K562 (cell line): ENCODE data around the gene DGKB. TPM values are rescaled to one million over a fixed set of nuclear protein-coding genes. Genes with fewer than 3 reads are reported as not detected.

ENCODE experiments used
- ATAC-seq: fragments of 200-7000 bp; cut with Tn5 transposase; 3 replicates; pipeline ENCODE4 v1.9.1; 2020; ENCODE audit warnings: moderate library complexity
- BruUV-seq: library from RNA; stranded (reverse); fragments of 400-500 nt; replicated peaks from 2 replicates; lab custom pipeline; 2021; lab: Mats Ljungman, UMichigan
- CTCF ChIA-PET: fragments of 300-600 bp; formaldehyde crosslinking; extraction: SDS; loops from one replicate; lab custom pipeline; 2021; ENCODE audit warnings: low intra/inter-chr PET ratio; lab: Yijun Ruan, JAX
- POLR2A ChIA-PET: fragments of 300-600, 350-650 bp; sonication (Branson Sonifier 250); formaldehyde crosslinking; extraction: SDS; loops from one replicate; lab custom pipeline; 2021; ENCODE audit warnings: antibody characterized with exemption, inconsistent platforms; lab: Yijun Ruan, JAX
- DNase-seq, 4 experiments: peaks; one replicate each; pipeline versions ENCODE4 v3.0.0 to v3.0.0-alpha.2; 2011 to 2018; ENCODE audit warnings: low spot score in 3 of 4, mixed read lengths in 3 of 4; ENCODE audit errors: extremely low read depth in 1 of 4
- FAIRE-seq: peaks from 2 replicates; lab custom pipeline; 2011; peaks lifted over from hg19 to GRCh38; lab: Jason Lieb, UNC
- H2AFZ ChIP-seq: 2 replicates; pipeline ENCODE4 v1.6.0; 2011; ENCODE audit warnings: low read depth, low read length, control low read depth, inconsistent platforms
- H3K27ac ChIP-seq: fragments of 200-600 bp; 3 replicates; pipeline ENCODE4 v1.8.0; 2011; ENCODE audit warnings: low read depth, mild to moderate bottlenecking, control low read depth, inconsistent platforms, low read length, moderate library complexity, mixed read lengths; ENCODE audit errors: extremely low read depth
- H3K27me3 ChIP-seq, 2 experiments: fragments of 300-600 bp in 1 of 2; 2 replicates in 1 of 2; 3 replicates in 1 of 2; pipeline versions ENCODE4 v1.6.0 to v1.8.0; 2011; ENCODE audit warnings: inconsistent platforms in 2 of 2, low read length in 2 of 2, mild to moderate bottlenecking in 1 of 2, mixed read lengths in 1 of 2, moderate library complexity in 1 of 2; ENCODE audit not compliant: control insufficient read depth in 2 of 2, insufficient read depth in 2 of 2
- H3K36me3 ChIP-seq: fragments of 300-600 bp; 3 replicates; pipeline ENCODE4 v1.8.0; 2011; ENCODE audit warnings: mild to moderate bottlenecking, low read length, inconsistent platforms; ENCODE audit not compliant: control insufficient read depth, insufficient read depth
- H3K4me1 ChIP-seq, 2 experiments: fragments of 200-600 bp in 1 of 2; replicated peaks in 1 of 2; 2 replicates in 1 of 2; 3 replicates in 1 of 2; pipeline versions ENCODE4 v1.5.1 to v1.8.0; 2011; ENCODE audit warnings: inconsistent platforms in 2 of 2, low read length in 2 of 2, mild to moderate bottlenecking in 1 of 2, mixed read lengths in 1 of 2, moderate library complexity in 1 of 2; ENCODE audit not compliant: control insufficient read depth in 2 of 2, insufficient read depth in 2 of 2
- H3K4me2 ChIP-seq: 2 replicates; pipeline ENCODE4 v1.6.1; 2011; ENCODE audit warnings: low read length, control low read depth, inconsistent platforms, mixed read lengths; ENCODE audit not compliant: insufficient read depth
- H3K4me3 ChIP-seq: fragments of 200-600 bp; sonication (generic), shearing (Covaris generic); 2 replicates; pipeline ENCODE4 v1.5.1; 2016; ENCODE audit warnings: control low read depth, inconsistent platforms
- H3K79me2 ChIP-seq: fragments of 200-600 bp; 3 replicates; pipeline ENCODE4 v1.8.0; 2011; ENCODE audit warnings: low read length, inconsistent platforms; ENCODE audit not compliant: control insufficient read depth, insufficient read depth
- H3K9ac ChIP-seq, 2 experiments: 2 replicates each; pipeline versions ENCODE4 v1.6.0 to v1.6.1; 2011; ENCODE audit warnings: low read depth in 2 of 2, low read length in 2 of 2, control low read depth in 1 of 2, inconsistent platforms in 1 of 2, mild to moderate bottlenecking in 1 of 2, mixed read lengths in 1 of 2; ENCODE audit not compliant: insufficient read depth in 1 of 2
- H3K9me1 ChIP-seq: one replicate; pipeline ENCODE4 v1.6.0; 2011; ENCODE audit warnings: inconsistent platforms, mild to moderate bottlenecking, low read length, moderate library complexity; ENCODE audit not compliant: control insufficient read depth, insufficient read depth
- H3K9me3 ChIP-seq: replicated peaks from 2 replicates; pipeline ENCODE4 v1.5.1; 2011; ENCODE audit warnings: low read depth, low read length, inconsistent platforms; ENCODE audit not compliant: control insufficient read depth, insufficient read depth
- H4K20me1 ChIP-seq: replicated peaks from 2 replicates; pipeline ENCODE4 v1.6.1; 2011; ENCODE audit warnings: low read length, inconsistent platforms, mixed read lengths; ENCODE audit not compliant: control insufficient read depth, insufficient read depth
- ASH1L ChIP-seq: fragments of 450-650 bp; IDR thresholded peaks from 2 replicates; pipeline ENCODE4 v1.6.1; 2018; ENCODE audit warnings: borderline replicate concordance, mild to moderate bottlenecking, low read depth; ENCODE audit not compliant: partially characterized antibody
- CTBP1 ChIP-seq: fragments of 450-650 bp; IDR thresholded peaks from 2 replicates; pipeline ENCODE4 v1.6.1; 2016; ENCODE audit warnings: borderline replicate concordance
- DMBX1 ChIP-seq: fragments of 250-450 bp; sonication (Bioruptor Pico); IDR thresholded peaks from 2 replicates; pipeline ENCODE4 v1.8.0; 2022; ENCODE audit warnings: inconsistent platforms, mild to moderate bottlenecking, moderate library complexity, borderline replicate concordance
- E2F1 ChIP-seq: sonication (generic); formaldehyde crosslinking; IDR thresholded peaks from 2 replicates; pipeline ENCODE4 v1.8.1; 2023; ENCODE audit warnings: mild to moderate bottlenecking, missing genetic modification reagents, moderate library complexity
- EWSR1 ChIP-seq: fragments of 450-650 bp; IDR thresholded peaks from 2 replicates; pipeline ENCODE4 v1.6.1; 2018; ENCODE audit warnings: borderline replicate concordance, mild to moderate bottlenecking, low read depth, moderate library complexity; ENCODE audit not compliant: partially characterized antibody
- FOSL1 ChIP-seq: fragments of 200-800 bp; sonication (Bioruptor generic); conservative IDR thresholded peaks from 2 replicates; pipeline ENCODE4 v1.6.1; 2016; ENCODE audit warnings: missing genetic modification characterization, missing compliant biosample characterization
- HLTF ChIP-seq: fragments of 450-650 bp; IDR thresholded peaks from 2 replicates; pipeline ENCODE4 v1.6.1; 2016
- HMGN3 ChIP-seq: IDR thresholded peaks from 2 replicates; pipeline ENCODE4 v1.6.1; 2011; ENCODE audit warnings: borderline replicate concordance, low read depth, mild to moderate bottlenecking, mixed read lengths, low read length; ENCODE audit not compliant: insufficient read length; ENCODE audit errors: extremely low read depth
- KLF1 ChIP-seq: fragments of 450-650 bp; IDR thresholded peaks from 2 replicates; pipeline ENCODE4 v1.6.1; 2016; ENCODE audit warnings: missing genetic modification characterization, missing compliant biosample characterization
- MAZ ChIP-seq, 2 experiments: fragments of 450-650 bp in 1 of 2; sonication (generic) in 1 of 2; formaldehyde crosslinking; IDR thresholded peaks in 1 of 2; conservative IDR thresholded peaks in 1 of 2; 2 replicates each; pipeline versions ENCODE4 v1.4.0 to v1.5.0; 2020; ENCODE audit warnings: mild to moderate bottlenecking in 1 of 2, missing genetic modification reagents in 1 of 2
- MYBL2 ChIP-seq, 2 experiments: fragments of 450-650 bp in 1 of 2; sonication (generic) in 1 of 2; formaldehyde crosslinking in 1 of 2; IDR thresholded peaks; 2 replicates each; pipeline versions ENCODE4 v1.6.1 to v1.8.1; 2017 to 2022; ENCODE audit warnings: borderline replicate concordance in 1 of 2, inconsistent platforms in 1 of 2, low read depth in 1 of 2, mild to moderate bottlenecking in 1 of 2, missing genetic modification reagents in 1 of 2, moderate library complexity in 1 of 2
- NCOA1 ChIP-seq: fragments of 450-650 bp; IDR thresholded peaks from 2 replicates; pipeline ENCODE4 v1.6.1; 2016; ENCODE audit warnings: low read depth
- NFIC ChIP-seq: fragments of 450-650 bp; IDR thresholded peaks from 2 replicates; pipeline ENCODE4 v1.6.1; 2017; ENCODE audit warnings: mild to moderate bottlenecking, inconsistent platforms
- NFRKB ChIP-seq: fragments of 450-650 bp; IDR thresholded peaks from 2 replicates; pipeline ENCODE4 v1.6.1; 2016; ENCODE audit warnings: low read depth
- NONO ChIP-seq, 2 experiments: fragments of 200-400 bp in 1 of 2; fragments of 450-650 bp in 1 of 2; formaldehyde crosslinking in 1 of 2; IDR thresholded peaks; 2 replicates each; pipeline ENCODE4 v1.6.1; 2017; ENCODE audit warnings: low read depth in 2 of 2, mild to moderate bottlenecking in 2 of 2, moderate library complexity in 2 of 2, low read length in 1 of 2
- ZKSCAN1 ChIP-seq: fragments of 150-350 bp; IDR thresholded peaks from 2 replicates; pipeline ENCODE4 v1.6.1; 2016; ENCODE audit warnings: low read depth, low read length
- ZNF507 ChIP-seq: conservative IDR thresholded peaks from 2 replicates; pipeline ENCODE4 v1.6.1; 2017; ENCODE audit warnings: missing genetic modification characterization, missing compliant biosample characterization
- ZNF586 ChIP-seq: fragments of 450-650 bp; formaldehyde crosslinking; conservative IDR thresholded peaks from 2 replicates; pipeline ENCODE4 v1.4.0; 2020; ENCODE audit warnings: mild to moderate bottlenecking, moderate library complexity
- in situ Hi-C: fragments of 300-500 bp; cut with MboI; formaldehyde crosslinking; loops from 4 replicates; pipeline ENCODE4 v1.15.0; 2018; ENCODE audit warnings: inconsistent platforms, mixed read lengths
- intact Hi-C: fragments of 100-400 bp; cut with micrococcal nuclease; formaldehyde crosslinking; loops from 2 replicates; pipeline ENCODE4 v1.14.2; 2022
- polyA plus RNA-seq, 8 experiments: library from polyadenylated mRNA; depleted of rRNA in 4 of 8; stranded (reverse) in 5 of 8; unstranded in 3 of 8; fragments of >200 nt; fragmentation: Nextera tagmentation in 2 of 8; fragmentation: Illumina TruSeq in 1 of 8; extraction: Ambion mirVana in 2 of 8; extraction: Trizol in 1 of 8; gene quantifications; 2 replicates each; pipeline versions ENCODE4 v1.2.1 to v1.2.3, GENCODE V29; 2011 to 2014; ENCODE audit warnings: inconsistent platforms in 1 of 8, missing spikeins in 1 of 8
- total RNA-seq, 7 experiments: library from RNA; depleted of rRNA in 6 of 7; stranded (reverse); fragments of >200 nt in 6 of 7; fragmentation: Illumina TruSeq in 2 of 7; extraction: Trizol in 2 of 7; gene quantifications; 2 replicates each; pipeline versions ENCODE4 v1.2.1 to v1.2.3, GENCODE V29; 2011 to 2021; ENCODE audit warnings: low replicate concordance in 1 of 7

DGKB gene
- total and polyA plus RNA-seq, 9 of the 15 experiments (the other 6 are each of a cell fraction or from before 2014, with no cell fraction given) = 0.01 TPM; not detected in 8

- FAIRE-seq (no peak), DNase-seq (no peak), ATAC-seq (no peak)
- Histone ChIP-seq H3K79me2 (no peaks in the 10 kb centered on the region), H3K4me1 (no peaks in the 10 kb centered on the region), H3K36me3 (no peaks in the 10 kb centered on the region), H3K9me3 (no peaks in the 10 kb centered on the region; the same call in 1 of the 2 replicates), H3K9me1 (no peaks in the 10 kb centered on the region), H3K9ac (no peak overlapping the region), H3K4me3 (no peak overlapping the region), H3K27ac (no peak overlapping the region), H3K4me2 (no peak overlapping the region), H4K20me1 (no peaks in the 10 kb centered on the region), H3K27me3 (no peaks in the 10 kb centered on the region), H2AFZ (no peak overlapping the region)
- in situ Hi-C loops (no loop called here), intact Hi-C loops (no loop called here)
- CTCF ChIA-PET = no interaction called here
- no peak for TF ChIP-seq FOSL1 (tag)
- no peak for TF ChIP-seq NONO (IDR thresholded peaks at IDR 0.05; ENCODE audit: low read depth in 2 of 2, low read length in 1 of 2)
- no peak for TF ChIP-seq DMBX1 (CRISPR knock-in tag)
- TF ChIP-seq E2F1 (CRISPR knock-in tag) = no peak
- no peak for TF ChIP-seq CTBP1
- POLR2A ChIA-PET = no interaction called here
- BruUV-seq = no TSS peak
Observed at GRCh38 chr7:14911077-14911476, 8.5 kb upstream of the DGKB start.

DNA sequence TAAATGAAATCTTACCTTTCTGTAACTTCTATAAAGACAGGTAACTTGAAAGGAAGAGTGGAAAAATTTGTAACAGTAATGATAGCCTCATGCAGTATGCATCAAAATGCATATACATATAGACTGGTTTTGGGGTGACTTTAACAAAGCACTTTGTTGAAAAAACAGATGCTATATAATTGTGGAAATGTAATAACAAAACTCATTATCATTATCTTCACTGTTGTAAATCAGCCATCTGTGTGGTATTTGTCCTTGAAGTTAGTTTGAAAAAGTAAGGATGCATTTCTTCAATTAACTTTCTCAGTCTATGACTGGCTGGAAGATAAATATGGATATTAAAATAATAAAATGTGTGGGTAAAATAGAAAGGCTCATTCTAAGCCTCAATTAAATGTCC lies 6.1 kb upstream of the DGKB start:
- H3K27me3 ChIP-seq = no peaks in the 10 kb centered on the region
- no peaks in the 10 kb centered on the region for H3K4me1 ChIP-seq
- no peak overlapping the region for H3K4me3 ChIP-seq
- no peaks in the 10 kb centered on the region for H4K20me1 ChIP-seq
- POLR2A ChIA-PET = no interaction called here
- H3K79me2 ChIP-seq = no peaks in the 10 kb centered on the region
- H3K4me2 ChIP-seq = no peak overlapping the region
- intact Hi-C loops (no loop called here), in situ Hi-C loops (no loop called here)
- CTCF ChIA-PET = no interaction called here
- DNase-seq (no peak), FAIRE-seq (no peak), ATAC-seq (no peak)
- H3K9me1 ChIP-seq = no peaks in the 10 kb centered on the region
- H3K36me3 ChIP-seq = no peaks in the 10 kb centered on the region
- H3K9ac ChIP-seq = no peak overlapping the region
- H3K27ac ChIP-seq = no peak overlapping the region
- H3K9me3 ChIP-seq = no peaks in the 10 kb centered on the region; the same call in 1 of the 2 replicates
- no peak overlapping the region for H2AFZ ChIP-seq
- BruUV-seq = no TSS peak
- no peak for TF ChIP-seq ASH1L
- TF ChIP-seq NCOA1 = no peak
- no peak for TF ChIP-seq ZNF586 (CRISPR knock-in tag)
- TF ChIP-seq EWSR1 = no peak
- TF ChIP-seq HLTF = no peak
- TF ChIP-seq NFIC = no peak
- TF ChIP-seq HMGN3 = no peak
- TF ChIP-seq MAZ (CRISPR knock-in tag; conservative IDR thresholded peaks at IDR 0.05 in 1 of 2, IDR thresholded peaks at IDR 0.05 in 1 of 2) = no peak
- no peak for TF ChIP-seq NFRKB
- TF ChIP-seq MYBL2 (IDR thresholded peaks at IDR 0.05; ENCODE audit: low read depth) = no peak
- TF ChIP-seq MYBL2 (CRISPR knock-in tag; IDR thresholded peaks at IDR 0.05; ENCODE audit: borderline replicate concordance) = no peak
- TF ChIP-seq ZNF507 (tag) = no peak
- no peak for TF ChIP-seq KLF1
- TF ChIP-seq ZKSCAN1 = no peak
